GM10248 (cell line): ENCODE results near the gene GALE.

ENCODE experiments used
- CTCF ChIA-PET: fragments of 300-600 bp; sonication (Branson Sonifier 250); formaldehyde crosslinking; extraction: SDS; loops from one replicate; lab custom pipeline; 2021; ENCODE audit warnings: antibody characterized with exemption; lab: Yijun Ruan, JAX
- POLR2A ChIA-PET: fragments of 350-650 bp; sonication (Branson Sonifier 250); formaldehyde crosslinking; extraction: SDS; loops from one replicate; lab custom pipeline; 2020; ENCODE audit warnings: antibody characterized with exemption; lab: Yijun Ruan, JAX
- DNase-seq: peaks from one replicate; pipeline ENCODE4 v3.0.0; 2012; ENCODE audit errors: extremely low spot score
- TF ChIP-seq, protein P1 (sequence below): IDR thresholded peaks from 2 replicates; pipeline ENCODE4 v1.5.1; 2012; ENCODE audit warnings: mild to moderate bottlenecking, low read depth; ENCODE audit errors: extremely low read depth, missing control alignments, control extremely low read depth

Gene GALE

DNA sequence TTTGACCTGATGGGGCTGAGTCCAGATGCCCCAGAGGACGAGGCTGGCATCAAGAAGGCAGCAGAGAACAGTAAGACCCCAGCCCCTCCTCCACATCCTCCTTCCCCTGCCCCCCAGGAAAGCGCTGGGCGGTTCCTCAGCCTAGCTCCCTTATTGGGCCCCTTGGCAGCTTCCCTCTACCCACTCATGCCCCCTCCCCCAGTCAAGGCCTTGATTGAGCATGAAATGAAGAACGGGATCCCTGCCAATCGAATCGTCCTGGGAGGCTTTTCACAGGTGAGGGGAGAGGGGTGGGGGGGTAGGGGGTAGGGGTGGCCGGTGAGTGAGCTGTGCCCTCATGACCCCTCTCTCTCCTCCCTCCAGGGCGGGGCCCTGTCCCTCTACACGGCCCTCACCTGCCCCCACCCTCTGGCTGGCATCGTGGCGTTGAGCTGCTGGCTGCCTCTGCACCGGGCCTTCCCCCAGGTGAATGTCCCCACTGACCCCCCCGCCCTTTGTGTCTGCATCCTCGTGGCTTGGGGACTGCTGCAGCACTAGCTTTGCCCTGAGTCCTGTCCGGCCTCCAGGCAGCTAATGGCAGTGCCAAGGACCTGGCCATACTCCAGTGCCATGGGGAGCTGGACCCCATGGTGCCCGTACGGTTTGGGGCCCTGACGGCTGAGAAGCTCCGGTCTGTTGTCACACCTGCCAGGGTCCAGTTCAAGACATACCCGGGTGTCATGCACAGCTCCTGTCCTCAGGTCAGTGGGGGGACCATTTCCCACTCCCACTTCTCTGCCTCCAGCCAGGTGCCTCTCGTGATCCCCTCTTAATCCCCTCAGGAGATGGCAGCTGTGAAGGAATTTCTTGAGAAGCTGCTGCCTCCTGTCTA lies 6.5 kb downstream of the GALE start:
- DNase-seq, result no peak
- TF ChIP-seq, protein P1, sequence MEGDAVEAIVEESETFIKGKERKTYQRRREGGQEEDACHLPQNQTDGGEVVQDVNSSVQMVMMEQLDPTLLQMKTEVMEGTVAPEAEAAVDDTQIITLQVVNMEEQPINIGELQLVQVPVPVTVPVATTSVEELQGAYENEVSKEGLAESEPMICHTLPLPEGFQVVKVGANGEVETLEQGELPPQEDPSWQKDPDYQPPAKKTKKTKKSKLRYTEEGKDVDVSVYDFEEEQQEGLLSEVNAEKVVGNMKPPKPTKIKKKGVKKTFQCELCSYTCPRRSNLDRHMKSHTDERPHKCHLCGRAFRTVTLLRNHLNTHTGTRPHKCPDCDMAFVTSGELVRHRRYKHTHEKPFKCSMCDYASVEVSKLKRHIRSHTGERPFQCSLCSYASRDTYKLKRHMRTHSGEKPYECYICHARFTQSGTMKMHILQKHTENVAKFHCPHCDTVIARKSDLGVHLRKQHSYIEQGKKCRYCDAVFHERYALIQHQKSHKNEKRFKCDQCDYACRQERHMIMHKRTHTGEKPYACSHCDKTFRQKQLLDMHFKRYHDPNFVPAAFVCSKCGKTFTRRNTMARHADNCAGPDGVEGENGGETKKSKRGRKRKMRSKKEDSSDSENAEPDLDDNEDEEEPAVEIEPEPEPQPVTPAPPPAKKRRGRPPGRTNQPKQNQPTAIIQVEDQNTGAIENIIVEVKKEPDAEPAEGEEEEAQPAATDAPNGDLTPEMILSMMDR, result no peak
- POLR2A ChIA-PET, result interaction anchor here (1.1 kb wide), 1 partner anchor 13 kb away, joined by 3 read pairs; no protein-coding TSS in a partner anchor
- CTCF ChIA-PET, result interaction anchor here (1.2 to 16.4 kb wide), 4 partner anchors 16 to 123 kb away, joined by 3 to 169 read pairs (median 8); no protein-coding TSS in a partner anchor

DNA sequence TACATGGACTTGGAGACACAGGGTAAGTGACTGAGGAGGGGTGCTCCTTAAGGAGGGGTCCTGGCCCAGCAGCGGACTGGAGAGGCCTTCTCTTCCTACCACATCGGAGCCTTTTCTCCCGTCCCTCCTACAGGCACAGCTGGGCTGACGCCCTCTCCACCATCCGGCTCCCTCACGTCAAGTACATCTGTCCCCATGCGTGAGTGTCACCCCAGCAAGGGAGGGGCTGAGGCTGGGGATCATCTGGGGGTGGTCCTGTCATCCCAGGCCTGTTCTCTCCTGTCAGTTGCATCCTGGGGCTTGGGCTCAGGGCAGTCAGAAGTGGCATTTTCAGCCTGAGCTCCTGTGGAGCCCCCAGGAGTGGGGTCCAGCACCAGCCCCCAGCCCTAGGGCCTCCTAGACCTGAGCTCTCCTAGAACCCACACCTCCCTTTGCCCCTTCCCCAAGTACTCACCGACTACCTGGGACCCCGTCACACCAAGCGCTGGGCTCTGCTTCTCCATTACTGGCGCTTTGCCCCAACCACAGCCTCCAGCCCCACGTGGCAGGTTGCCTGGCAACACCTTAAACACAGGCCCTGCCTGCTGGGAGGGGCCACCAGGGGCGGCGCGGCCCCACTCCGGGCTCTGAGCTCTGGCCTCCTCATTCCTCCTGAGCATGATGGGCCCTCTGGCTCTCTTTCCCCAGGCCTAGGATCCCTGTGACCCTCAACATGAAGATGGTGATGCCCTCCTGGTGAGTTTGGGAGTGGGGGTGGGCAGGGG lies 7.4 kb downstream of the GALE start:
- DNase-seq, result peak; percentile 45
- ChIA-PET CTCF (interaction anchor here (1.7 to 16.4 kb wide), 2 partner anchors 17 to 123 kb away, joined by 8 to 169 read pairs; no protein-coding TSS in a partner anchor), POLR2A (interaction anchor here (1.1 kb wide), 1 partner anchor 13 kb away, joined by 3 read pairs; no protein-coding TSS in a partner anchor)
- TF ChIP-seq, protein P1, result no peak

DNA sequence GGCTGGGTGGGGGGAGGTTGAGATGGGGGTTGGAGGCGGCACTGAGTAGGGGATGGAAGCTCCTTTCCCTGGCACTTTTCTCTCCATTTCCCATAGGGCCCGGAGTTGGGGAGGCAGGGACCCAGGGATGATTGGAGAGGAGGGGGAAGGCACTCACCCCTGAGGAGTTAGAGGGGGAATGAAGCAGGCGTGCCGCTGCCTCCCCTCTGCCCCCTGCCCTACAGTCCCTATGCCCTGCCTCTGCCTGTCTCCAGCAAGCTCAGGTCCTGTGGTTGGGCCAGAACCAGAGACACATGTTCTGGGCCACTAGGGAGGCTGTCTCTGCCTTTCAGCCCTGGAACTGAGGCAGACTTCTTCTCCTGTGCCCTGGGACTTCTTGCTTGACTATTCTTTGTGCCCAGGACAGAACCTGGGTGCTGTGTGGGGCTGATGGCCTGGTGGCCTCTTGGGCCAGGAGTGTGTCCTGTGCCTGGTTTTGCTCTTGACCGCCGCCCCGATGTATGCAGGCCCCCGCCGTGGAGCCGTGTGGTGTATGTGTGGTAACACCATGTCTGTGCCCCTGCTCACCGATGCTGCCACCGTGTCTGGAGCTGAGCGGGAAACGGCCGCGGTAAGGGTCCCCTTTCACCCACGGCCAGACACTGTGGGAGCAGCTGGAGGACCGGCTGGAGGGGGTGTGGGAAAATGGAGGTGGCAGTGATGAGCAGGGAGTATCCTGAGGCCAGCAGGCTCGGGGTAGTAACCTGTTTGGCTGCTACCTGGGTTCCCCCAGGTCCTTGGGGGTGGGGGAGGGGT lies 8.2 kb downstream of the GALE start:
- CTCF ChIA-PET, result interaction anchor here (1.1 to 16.4 kb wide), 3 partner anchors 18 to 125 kb away, joined by 3 to 169 read pairs (median 11); no protein-coding TSS in a partner anchor

DNA sequence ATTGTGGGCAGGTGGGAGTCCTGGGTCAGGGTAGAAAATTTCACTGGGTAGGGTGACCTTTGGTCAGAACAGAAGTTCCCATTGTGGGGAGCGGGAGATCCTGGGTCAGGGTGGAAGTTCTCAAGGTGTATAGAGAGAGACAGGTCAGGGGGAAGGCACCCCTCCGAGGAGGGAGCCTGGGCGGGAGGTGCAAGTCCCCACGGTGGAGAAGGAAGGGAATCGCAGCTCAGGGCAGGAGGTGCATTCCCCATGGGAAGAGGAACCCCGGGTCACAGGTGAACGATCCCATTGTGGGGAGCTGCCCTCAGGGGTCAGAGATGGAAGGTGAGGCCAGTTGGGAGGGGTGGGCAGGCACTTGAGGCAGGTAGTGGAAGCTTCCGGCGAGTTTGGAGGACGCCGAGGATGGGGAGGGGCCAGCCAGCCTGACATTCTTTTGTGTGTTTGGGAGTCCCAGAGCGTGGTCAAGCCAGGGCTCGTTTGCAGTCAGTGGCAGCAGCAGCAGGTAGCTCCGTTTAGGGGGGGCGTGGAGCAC lies 9.0 kb downstream of the GALE start:
- CTCF ChIA-PET, result interaction anchor here (1.1 to 16.4 kb wide), 3 partner anchors 19 to 125 kb away, joined by 3 to 169 read pairs (median 11); no protein-coding TSS in a partner anchor
- peak; percentile 61 for DNase-seq
- TF ChIP-seq, protein P1, result no peak
- POLR2A ChIA-PET, result interaction anchor here (0.6 to 2.0 kb wide), 3 partner anchors 10 to 25 kb away, joined by 3 to 6 read pairs (median 5); partner anchors contain the start of gene PITHD1

More for the DNA sequence above, 8.2 kb downstream of the GALE start:
- TF ChIP-seq, protein P1, result no peak
- no peak for DNase-seq
- POLR2A ChIA-PET, result interaction anchor here (0.6 to 2.0 kb wide), 2 partner anchors 9 to 26 kb away, joined by 5 to 6 read pairs; no protein-coding TSS in a partner anchor

DNA sequence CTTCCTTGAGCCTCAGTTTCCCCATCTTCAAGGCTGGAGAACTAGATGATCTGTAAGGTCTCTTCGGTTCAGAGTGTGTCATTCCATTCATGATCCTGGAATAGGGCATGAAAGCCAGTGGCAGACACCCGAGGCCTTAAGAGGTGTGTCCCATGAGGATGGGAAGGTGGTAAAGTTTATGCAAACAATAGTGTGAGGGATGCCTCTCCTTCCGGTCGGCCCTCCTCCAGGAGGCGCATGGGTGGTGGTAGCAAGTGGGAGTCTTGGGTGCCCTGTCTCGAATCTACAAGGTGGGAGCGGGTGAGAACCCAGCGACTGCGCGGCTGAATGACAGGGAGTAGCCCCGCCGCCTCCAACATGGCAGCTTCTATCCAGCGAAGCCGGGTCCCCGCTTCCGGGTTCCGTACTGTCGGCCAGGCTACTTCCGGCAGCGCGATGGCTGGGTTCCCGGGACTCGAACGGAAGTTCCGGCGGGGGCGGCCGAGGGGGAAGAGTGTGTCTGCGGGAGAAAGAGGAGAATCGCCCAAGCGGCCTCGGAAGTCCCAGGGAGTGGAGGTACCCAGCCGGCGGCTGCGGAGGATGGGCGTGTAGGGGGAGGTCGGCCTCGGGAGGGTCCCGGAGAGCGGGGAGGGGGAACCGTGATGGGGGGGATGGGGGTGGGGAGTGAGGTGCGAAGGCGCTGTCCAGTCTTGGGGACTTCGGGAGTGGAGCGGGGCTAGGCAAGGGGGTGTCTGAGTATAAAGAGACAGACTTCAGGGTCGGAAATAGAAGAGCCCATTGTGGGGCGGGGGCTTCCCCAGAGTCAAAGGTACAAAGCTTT lies 9.6 kb downstream of the GALE start, which contains the start of gene LYPLA2:
Gene LYPLA2 (plus strand): TSS at position 450 of the 820 bp plus-strand sequence. CDS start 1,538 bp downstream, outside the sequence.
- TF ChIP-seq, protein P1, result no peak
- peak; percentile 91 for DNase-seq
- POLR2A ChIA-PET, result interaction anchor here (0.9 to 2.0 kb wide), 3 partner anchors 11 to 99 kb away, joined by 3 to 6 read pairs (median 6); partner anchors contain the start of genes PITHD1 and RPL11
- CTCF ChIA-PET, result interaction anchor here (0.9 to 16.4 kb wide), 6 partner anchors 12 to 126 kb away, joined by 3 to 169 read pairs (median 6); no protein-coding TSS in a partner anchor
